ENCODE results near the gene PRIMA1.

GRCh38 chr14:93720076-93720815 is 68.0 kb downstream of the PRIMA1 start:
- TF ChIP-seq CTCF (IDR thresholded peaks at IDR 0.05), result no peak
- no peak for TF ChIP-seq POLR2A (IDR thresholded peaks at IDR 0.05)

Data from thyroid gland (tissue), 4 donors.